Raji (cell line): ENCODE results near the gene RAB26.

ENCODE experiments used
- POLR2A ChIP-seq: IDR thresholded peaks from 2 replicates; pipeline ENCODE4 v1.6.1; 2011; ENCODE audit warnings: low read depth, low read length, control low read depth; ENCODE audit not compliant: insufficient read depth

Gene RAB26

GRCh38 chr16:2163211-2163881 is 14.9 kb downstream of the RAB26 start:
- no peak for TF ChIP-seq POLR2A

GRCh38 chr16:2165861-2166260 is 17.4 kb downstream of the RAB26 start:
- no peak for TF ChIP-seq POLR2A

- TF ChIP-seq POLR2A, result no peak
These were observed 18.0 kb downstream of the RAB26 start for GRCh38 chr16:2166263-2167067.

GRCh38 chr16:2167068-2167638 is 18.7 kb downstream of the RAB26 start:
- no peak for TF ChIP-seq POLR2A

- TF ChIP-seq POLR2A, result no peak
These were observed 21.7 kb downstream of the RAB26 start for GRCh38 chr16:2170080-2170479.

GRCh38 chr16:2170587-2171435 is 22.4 kb downstream of the RAB26 start:
- no peak for TF ChIP-seq POLR2A

- no peak for TF ChIP-seq POLR2A
These were observed 23.3 kb downstream of the RAB26 start for GRCh38 chr16:2171601-2172178.

- TF ChIP-seq POLR2A, result no peak
These were observed 24.4 kb downstream of the RAB26 start for GRCh38 chr16:2172688-2173335.

- TF ChIP-seq POLR2A, result no peak
These were observed 24.9 kb downstream of the RAB26 start for GRCh38 chr16:2173366-2173765.

GRCh38 chr16:2173916-2174315 is 25.5 kb downstream of the RAB26 start:
- TF ChIP-seq POLR2A, result no peak

GRCh38 chr16:2174396-2175131 is 26.1 kb downstream of the RAB26 start:
- no peak for TF ChIP-seq POLR2A

- no peak for TF ChIP-seq POLR2A
These were observed 27.0 kb downstream of the RAB26 start for GRCh38 chr16:2175454-2175853.

- TF ChIP-seq POLR2A, result no peak
These were observed 27.6 kb downstream of the RAB26 start for GRCh38 chr16:2176047-2176446.

- TF ChIP-seq POLR2A, result no peak
These were observed 28.7 kb downstream of the RAB26 start for GRCh38 chr16:2177101-2177500.
